GM23338 (cell line): ENCODE measurements around the gene HES3. TPM values are rescaled to one million over a fixed set of nuclear protein-coding genes. Genes with fewer than 3 reads are reported as not detected.

Experiments
- ATAC-seq: fragments of 200-7000 bp; cut with Tn5 transposase; 3 replicates; pipeline ENCODE4 v1.9.1; 2020
- DNase-seq: peaks from one replicate; pipeline ENCODE4 v3.0.0-alpha.2; 2015; ENCODE audit warnings: low spot score
- H2AFZ ChIP-seq: fragments of 200-600 bp; sonication (generic); 2 replicates; pipeline ENCODE4 v1.8.0; 2016; ENCODE audit warnings: antibody characterized with exemption, mild to moderate bottlenecking, moderate library complexity
- H3F3A ChIP-seq: fragments of 200-600 bp; sonication (generic); replicated peaks from 2 replicates; pipeline ENCODE4 v1.8.0; 2017; ENCODE audit warnings: antibody characterized with exemption, mixed run types, low read depth
- H3K27ac ChIP-seq: fragments of 200-600 bp; sonication (generic); 2 replicates; pipeline ENCODE4 v1.6.1; 2016; ENCODE audit warnings: low read depth
- H3K27me3 ChIP-seq: fragments of 200-600 bp; sonication (generic); 2 replicates; pipeline ENCODE4 v1.8.0; 2016; ENCODE audit warnings: mild to moderate bottlenecking, mixed run types, moderate library complexity; ENCODE audit not compliant: insufficient read depth
- H3K36me3 ChIP-seq: fragments of 200-600 bp; sonication (generic); 2 replicates; pipeline ENCODE4 v1.8.0; 2016; ENCODE audit warnings: mild to moderate bottlenecking; ENCODE audit not compliant: insufficient read depth
- H3K4me1 ChIP-seq: fragments of 200-600 bp; sonication (generic); 2 replicates; pipeline ENCODE4 v1.8.0; 2016; ENCODE audit warnings: mild to moderate bottlenecking, moderate library complexity; ENCODE audit not compliant: insufficient read depth
- H3K4me2 ChIP-seq: fragments of 200-600 bp; sonication (generic); 2 replicates; pipeline ENCODE4 v1.7.1; 2017; ENCODE audit warnings: mixed run types
- H3K4me3 ChIP-seq: fragments of 200-600 bp; sonication (generic); 2 replicates; pipeline ENCODE4 v1.6.1; 2016; ENCODE audit warnings: mixed run types
- H3K79me2 ChIP-seq: fragments of 200-600 bp; sonication (generic); replicated peaks from 2 replicates; pipeline ENCODE4 v1.8.0; 2017; ENCODE audit warnings: mild to moderate bottlenecking; ENCODE audit not compliant: insufficient read depth
- H3K9me2 ChIP-seq: fragments of 200-600 bp; sonication (generic); 2 replicates; pipeline ENCODE4 v1.8.0; 2017; ENCODE audit not compliant: insufficient read depth
- H4K20me1 ChIP-seq: fragments of 200-600 bp; sonication (generic); replicated peaks from 2 replicates; pipeline ENCODE4 v1.8.0; 2017; ENCODE audit warnings: mild to moderate bottlenecking; ENCODE audit not compliant: insufficient read depth
- H3K27ac Mint-ChIP-seq: 2 replicates; pipeline ENCODE4 v1.8.0; 2020; ENCODE audit warnings: inconsistent platforms, mild to moderate bottlenecking, moderate library complexity, mixed read lengths
- H3K27me3 Mint-ChIP-seq: 3 replicates; pipeline ENCODE4 v1.8.0; 2022; ENCODE audit warnings: low read depth, mild to moderate bottlenecking, moderate library complexity, mixed read lengths, inconsistent platforms; ENCODE audit not compliant: insufficient read depth, poor library complexity
- H3K36me3 Mint-ChIP-seq: 3 replicates; pipeline ENCODE4 v1.8.0; 2021; ENCODE audit warnings: low read depth, mild to moderate bottlenecking, inconsistent platforms, moderate library complexity, mixed read lengths
- H3K4me1 Mint-ChIP-seq: 3 replicates; pipeline ENCODE4 v1.8.0; 2020; ENCODE audit warnings: mild to moderate bottlenecking, inconsistent platforms, mixed read lengths
- H3K4me3 Mint-ChIP-seq: 3 replicates; pipeline ENCODE4 v1.8.0; 2021; ENCODE audit warnings: moderate library complexity, mild to moderate bottlenecking, inconsistent platforms, mixed read lengths
- H3K9me3 Mint-ChIP-seq: 3 replicates; pipeline ENCODE4 v1.8.0; 2020; ENCODE audit warnings: moderate library complexity, mild to moderate bottlenecking, inconsistent platforms, mixed read lengths
- CREB1 ChIP-seq: fragments of 250-450 bp; sonication (Bioruptor Pico); IDR thresholded peaks from 2 replicates; pipeline ENCODE4 v1.5.0; 2020; ENCODE audit warnings: low read depth, mild to moderate bottlenecking, moderate library complexity
- EZH2 ChIP-seq: fragments of 200-600 bp; sonication (generic); IDR thresholded peaks from one replicate; pipeline ENCODE4 v1.8.0; 2017; ENCODE audit warnings: antibody characterized with exemption, mild to moderate bottlenecking, low read depth; ENCODE audit not compliant: unreplicated experiment
- EZH2phosphoT487 ChIP-seq: fragments of 200-600 bp; sonication (generic); IDR thresholded peaks from one replicate; pipeline ENCODE4 v1.8.1; 2018; ENCODE audit warnings: antibody characterized with exemption; ENCODE audit not compliant: unreplicated experiment
- JUNB ChIP-seq: IDR thresholded peaks from one replicate; pipeline ENCODE4 v1.6.1; 2016; ENCODE audit warnings: antibody characterized with exemption; ENCODE audit not compliant: unreplicated experiment
- NANOG ChIP-seq: IDR thresholded peaks from 2 replicates; pipeline ENCODE4 v1.6.1; 2016; ENCODE audit warnings: antibody characterized with exemption, borderline replicate concordance
- POLR2AphosphoS5 ChIP-seq: IDR thresholded peaks from 2 replicates; pipeline ENCODE4 v1.6.1; 2016; ENCODE audit warnings: antibody characterized with exemption, low read depth
- REST ChIP-seq: IDR thresholded peaks from one replicate; pipeline ENCODE4 v1.6.1; 2018; ENCODE audit warnings: antibody characterized with exemption; ENCODE audit not compliant: unreplicated experiment
- ZNF114 ChIP-seq: fragments of 250-450 bp; sonication (Bioruptor Pico); IDR thresholded peaks from 2 replicates; pipeline ENCODE4 v1.5.0; 2020; ENCODE audit warnings: mild to moderate bottlenecking, moderate library complexity
- ZNF331 ChIP-seq: fragments of 250-450 bp; sonication (Bioruptor Pico); IDR thresholded peaks from 2 replicates; pipeline ENCODE4 v1.5.0; 2020; ENCODE audit warnings: low read depth, mild to moderate bottlenecking, moderate library complexity
- polyA plus RNA-seq: library from polyadenylated mRNA; unstranded; fragments of >200 nt; fragmentation: Nextera tagmentation; extraction: Ambion mirVana; gene quantifications from 2 replicates; pipeline ENCODE4 v1.2.1, GENCODE V29; 2016
- total RNA-seq: library from RNA; depleted of rRNA; stranded (reverse); fragments of >200 nt; shearing (Covaris generic); gene quantifications from 2 replicates; pipeline ENCODE4 v1.2.3, GENCODE V29; 2014
- TF ChIP-seq, protein P1 (sequence below), 2 experiments: fragments of 200-600 bp in 1 of 2; sonication (generic) in 1 of 2; conservative IDR thresholded peaks; 2 replicates each; pipeline versions ENCODE4 v1.5.1 to v1.6.1; 2016 to 2017; ENCODE audit warnings: antibody characterized with exemption in 2 of 2, low read depth in 2 of 2, mild to moderate bottlenecking in 2 of 2, moderate library complexity in 1 of 2
- TF ChIP-seq, protein P2 (sequence below): IDR thresholded peaks from 2 replicates; pipeline ENCODE4 v1.6.1; 2016; ENCODE audit warnings: antibody characterized with exemption

The HES3 gene
- total and polyA plus RNA-seq, 2 experiments from 2014 or later = 7.1 to 50.4 TPM

GRCh38 chr1:6197746-6198427 is 46.1 kb upstream of the HES3 start (continued):
- TF ChIP-seq, protein P1, sequence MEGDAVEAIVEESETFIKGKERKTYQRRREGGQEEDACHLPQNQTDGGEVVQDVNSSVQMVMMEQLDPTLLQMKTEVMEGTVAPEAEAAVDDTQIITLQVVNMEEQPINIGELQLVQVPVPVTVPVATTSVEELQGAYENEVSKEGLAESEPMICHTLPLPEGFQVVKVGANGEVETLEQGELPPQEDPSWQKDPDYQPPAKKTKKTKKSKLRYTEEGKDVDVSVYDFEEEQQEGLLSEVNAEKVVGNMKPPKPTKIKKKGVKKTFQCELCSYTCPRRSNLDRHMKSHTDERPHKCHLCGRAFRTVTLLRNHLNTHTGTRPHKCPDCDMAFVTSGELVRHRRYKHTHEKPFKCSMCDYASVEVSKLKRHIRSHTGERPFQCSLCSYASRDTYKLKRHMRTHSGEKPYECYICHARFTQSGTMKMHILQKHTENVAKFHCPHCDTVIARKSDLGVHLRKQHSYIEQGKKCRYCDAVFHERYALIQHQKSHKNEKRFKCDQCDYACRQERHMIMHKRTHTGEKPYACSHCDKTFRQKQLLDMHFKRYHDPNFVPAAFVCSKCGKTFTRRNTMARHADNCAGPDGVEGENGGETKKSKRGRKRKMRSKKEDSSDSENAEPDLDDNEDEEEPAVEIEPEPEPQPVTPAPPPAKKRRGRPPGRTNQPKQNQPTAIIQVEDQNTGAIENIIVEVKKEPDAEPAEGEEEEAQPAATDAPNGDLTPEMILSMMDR (conservative IDR thresholded peaks at IDR 0.05; ENCODE audit: low read depth in 2 of 2) = no peak

DNA sequence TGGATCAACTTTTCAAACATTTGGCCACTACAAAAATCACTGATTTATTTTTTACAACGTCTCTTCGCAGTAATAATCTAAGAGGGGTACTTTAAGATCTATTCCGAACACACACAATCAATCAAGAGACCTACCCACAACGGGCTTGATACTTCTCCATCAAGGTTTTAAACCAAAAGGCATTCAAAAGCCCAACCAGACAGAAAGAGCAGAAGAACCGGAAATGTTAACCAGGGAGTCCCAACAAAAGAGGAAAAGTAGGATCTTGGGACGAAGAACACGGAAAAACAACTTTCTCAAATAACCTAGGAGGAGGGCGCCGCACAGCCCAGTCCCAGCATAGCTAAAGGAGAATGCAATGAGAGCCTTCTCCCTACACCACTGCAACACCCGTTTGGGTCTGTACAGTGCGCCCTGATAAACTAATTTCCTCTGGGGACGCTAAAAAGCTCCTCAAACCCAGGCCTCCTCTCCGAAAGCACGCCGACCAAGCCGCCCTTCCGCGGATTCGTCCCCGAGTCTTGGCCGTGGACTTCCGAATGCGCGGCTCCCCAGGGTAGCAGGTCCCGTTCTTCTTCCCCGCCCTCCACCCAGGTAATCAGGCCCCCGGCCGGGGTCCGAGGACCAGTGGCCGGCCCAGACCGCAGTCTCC is 45.2 kb upstream of the HES3 start:
- peak overlapping the region; percentile 98 for H3K4me2 ChIP-seq
- peaks cover 24% of the 10 kb centered on the region for H3K4me1 ChIP-seq
- H3K79me2 ChIP-seq = peaks cover 56% of the 10 kb centered on the region
- H3K27ac ChIP-seq = peak overlapping the region; percentile 73
- peak overlapping the region; percentile 90 for H3K27ac Mint-ChIP-seq
- H3K4me1 Mint-ChIP-seq = peaks cover 33% of the 10 kb centered on the region
- H3K9me2 ChIP-seq = no peaks in the 10 kb centered on the region
- H3K4me3 Mint-ChIP-seq = peak overlapping the region; percentile 88
- peak overlapping the region; percentile 89 for H3K4me3 ChIP-seq
- H3K27me3 Mint-ChIP-seq = peaks cover 13% of the 10 kb centered on the region
- H3K9me3 Mint-ChIP-seq = no peaks in the 10 kb centered on the region
- H3K36me3 Mint-ChIP-seq = peaks cover 48% of the 10 kb centered on the region
- peak; percentile 23 for ATAC-seq
- H3K36me3 ChIP-seq = peaks cover 43% of the 10 kb centered on the region
- peaks cover 29% of the 10 kb centered on the region for H3F3A ChIP-seq
- H4K20me1 ChIP-seq = peaks cover 44% of the 10 kb centered on the region
- no peak for DNase-seq
- H2AFZ ChIP-seq = no peak overlapping the region
- no peaks in the 10 kb centered on the region for H3K27me3 ChIP-seq
- TF ChIP-seq CREB1 (CRISPR knock-in tag) (no peak), POLR2AphosphoS5 (no peak), EZH2 (no peak), EZH2phosphoT487 (no peak), NANOG (no peak), ZNF331 (no peak), ZNF114 (CRISPR knock-in tag) (no peak), REST (no peak), JUNB (no peak)
- TF ChIP-seq, protein P2, sequence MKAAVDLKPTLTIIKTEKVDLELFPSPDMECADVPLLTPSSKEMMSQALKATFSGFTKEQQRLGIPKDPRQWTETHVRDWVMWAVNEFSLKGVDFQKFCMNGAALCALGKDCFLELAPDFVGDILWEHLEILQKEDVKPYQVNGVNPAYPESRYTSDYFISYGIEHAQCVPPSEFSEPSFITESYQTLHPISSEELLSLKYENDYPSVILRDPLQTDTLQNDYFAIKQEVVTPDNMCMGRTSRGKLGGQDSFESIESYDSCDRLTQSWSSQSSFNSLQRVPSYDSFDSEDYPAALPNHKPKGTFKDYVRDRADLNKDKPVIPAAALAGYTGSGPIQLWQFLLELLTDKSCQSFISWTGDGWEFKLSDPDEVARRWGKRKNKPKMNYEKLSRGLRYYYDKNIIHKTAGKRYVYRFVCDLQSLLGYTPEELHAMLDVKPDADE = no peak
- TF ChIP-seq, protein P1 (conservative IDR thresholded peaks at IDR 0.05; ENCODE audit: low read depth in 2 of 2) = no peak
